MCF 10A (cell line): ENCODE data around the gene MINDY2. TPM values are rescaled to one million over a fixed set of nuclear protein-coding genes. Genes with fewer than 3 reads are reported as not detected.

Experiments used
- BruUV-seq: library from RNA; stranded (reverse); fragments of 400-500 nt; replicated peaks from 2 replicates; lab custom pipeline; 2021; lab: Mats Ljungman, UMichigan
- CTCF ChIA-PET: fragments of 300-600 bp; sonication (Branson Sonifier 250); formaldehyde crosslinking; extraction: SDS; loops from one replicate; lab custom pipeline; 2021; ENCODE audit warnings: antibody characterized with exemption, inconsistent platforms; lab: Yijun Ruan, JAX
- POLR2A ChIA-PET: fragments of 300-600, 350-650 bp; sonication (Branson Sonifier 250); formaldehyde crosslinking; extraction: SDS; loops from one replicate; lab custom pipeline; 2020; ENCODE audit warnings: antibody characterized with exemption, inconsistent platforms; lab: Yijun Ruan, JAX
- DNase-seq: peaks from one replicate; pipeline ENCODE4 v3.0.0-alpha.2; 2018; ENCODE audit not compliant: unreplicated experiment
- H3K27ac Mint-ChIP-seq: one replicate; pipeline ENCODE4 v1.8.0; 2022; ENCODE audit warnings: mild to moderate bottlenecking, low read depth, mixed read lengths; ENCODE audit not compliant: unreplicated experiment
- H3K27me3 Mint-ChIP-seq: one replicate; pipeline ENCODE4 v1.8.0; 2022; ENCODE audit warnings: mixed read lengths; ENCODE audit not compliant: insufficient read depth, unreplicated experiment
- H3K36me3 Mint-ChIP-seq: one replicate; pipeline ENCODE4 v1.8.0; 2022; ENCODE audit warnings: mild to moderate bottlenecking, moderate library complexity, mixed read lengths; ENCODE audit not compliant: insufficient read depth, unreplicated experiment
- H3K4me1 Mint-ChIP-seq: one replicate; pipeline ENCODE4 v1.8.0; 2022; ENCODE audit warnings: mixed read lengths; ENCODE audit not compliant: insufficient read depth, unreplicated experiment
- H3K4me3 Mint-ChIP-seq: one replicate; pipeline ENCODE4 v1.8.0; 2022; ENCODE audit warnings: mild to moderate bottlenecking, moderate library complexity, mixed read lengths; ENCODE audit not compliant: unreplicated experiment
- H3K9me3 Mint-ChIP-seq: one replicate; pipeline ENCODE4 v1.8.0; 2022; ENCODE audit warnings: mixed read lengths; ENCODE audit not compliant: unreplicated experiment
- intact Hi-C: fragments of 100-400 bp; cut with micrococcal nuclease; formaldehyde crosslinking; loops from 2 replicates; pipeline ENCODE4 v1.14.1; 2022
- total RNA-seq: library from RNA; stranded (reverse); gene quantifications from 2 replicates; pipeline ENCODE4 v1.2.3, GENCODE V29; 2022
- TF ChIP-seq, protein P1 (sequence below): fragments of 200-600 bp; IDR thresholded peaks from one replicate; pipeline ENCODE4 v1.8.0; 2022; ENCODE audit warnings: antibody characterized with exemption, mild to moderate bottlenecking; ENCODE audit not compliant: unreplicated experiment

MINDY2 gene
- total RNA-seq, 1 experiment from 2014 or later = 21.9 TPM

DNA sequence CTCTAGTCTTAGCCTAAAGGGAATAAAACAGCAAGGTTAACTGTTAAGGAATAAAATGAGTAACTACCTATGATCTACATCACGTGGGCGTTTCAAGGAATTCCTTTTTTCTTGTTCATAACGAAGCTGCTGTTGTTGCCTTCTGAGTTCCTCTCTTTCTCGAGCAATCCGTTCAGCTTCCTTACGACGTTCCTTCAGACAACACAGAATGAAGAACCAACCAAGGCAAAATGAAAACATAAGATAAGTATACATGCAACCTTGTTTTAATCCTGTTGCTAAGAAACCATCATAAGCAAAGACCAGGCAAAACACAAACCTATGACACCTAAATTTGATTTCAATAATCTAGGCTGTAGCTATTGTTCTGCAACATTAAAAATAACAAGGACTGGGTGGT is 118.3 kb downstream of the MINDY2 start:
- no peaks in the 10 kb centered on the region for H3K9me3 Mint-ChIP-seq
- no peak overlapping the region for H3K4me3 Mint-ChIP-seq

DNA sequence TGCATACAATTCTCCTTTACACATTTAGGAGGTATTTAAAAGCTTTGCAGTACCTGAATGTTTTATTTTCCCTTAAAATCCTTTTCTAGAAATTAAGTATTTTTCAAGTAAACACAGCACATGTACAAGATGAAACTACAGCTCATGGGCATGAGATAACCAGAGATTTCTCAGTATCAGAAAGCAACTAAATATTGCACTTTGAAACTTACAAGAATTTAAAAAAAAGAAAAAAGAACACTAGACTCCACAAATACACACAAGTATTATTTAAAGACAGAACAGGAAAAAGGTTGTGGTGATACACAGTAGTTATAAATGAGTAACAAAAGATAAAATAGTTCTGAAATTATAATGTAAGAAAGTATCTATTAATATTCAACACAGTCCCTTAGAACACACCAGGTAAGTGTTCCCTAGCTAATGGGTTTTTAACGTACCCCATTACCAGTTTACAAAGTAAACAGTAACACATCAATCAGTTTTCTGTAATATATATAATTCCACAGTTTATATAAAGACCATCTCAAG is 127.1 kb downstream of the MINDY2 start:
- no peak for DNase-seq
- no peaks in the 10 kb centered on the region for H3K9me3 Mint-ChIP-seq
- H3K27me3 Mint-ChIP-seq = no peaks in the 10 kb centered on the region
- TF ChIP-seq, protein P1, sequence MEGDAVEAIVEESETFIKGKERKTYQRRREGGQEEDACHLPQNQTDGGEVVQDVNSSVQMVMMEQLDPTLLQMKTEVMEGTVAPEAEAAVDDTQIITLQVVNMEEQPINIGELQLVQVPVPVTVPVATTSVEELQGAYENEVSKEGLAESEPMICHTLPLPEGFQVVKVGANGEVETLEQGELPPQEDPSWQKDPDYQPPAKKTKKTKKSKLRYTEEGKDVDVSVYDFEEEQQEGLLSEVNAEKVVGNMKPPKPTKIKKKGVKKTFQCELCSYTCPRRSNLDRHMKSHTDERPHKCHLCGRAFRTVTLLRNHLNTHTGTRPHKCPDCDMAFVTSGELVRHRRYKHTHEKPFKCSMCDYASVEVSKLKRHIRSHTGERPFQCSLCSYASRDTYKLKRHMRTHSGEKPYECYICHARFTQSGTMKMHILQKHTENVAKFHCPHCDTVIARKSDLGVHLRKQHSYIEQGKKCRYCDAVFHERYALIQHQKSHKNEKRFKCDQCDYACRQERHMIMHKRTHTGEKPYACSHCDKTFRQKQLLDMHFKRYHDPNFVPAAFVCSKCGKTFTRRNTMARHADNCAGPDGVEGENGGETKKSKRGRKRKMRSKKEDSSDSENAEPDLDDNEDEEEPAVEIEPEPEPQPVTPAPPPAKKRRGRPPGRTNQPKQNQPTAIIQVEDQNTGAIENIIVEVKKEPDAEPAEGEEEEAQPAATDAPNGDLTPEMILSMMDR = no peak
- no peak overlapping the region for H3K4me3 Mint-ChIP-seq
- BruUV-seq = no TSS peak
- peaks cover 63% of the 10 kb centered on the region for H3K36me3 Mint-ChIP-seq
- H3K4me1 Mint-ChIP-seq = no peaks in the 10 kb centered on the region
- intact Hi-C loops = no loop called here
- CTCF ChIA-PET = interaction anchor here (0.5 kb wide), 1 partner anchor 114 kb away, joined by 3 read pairs; no protein-coding TSS in a partner anchor
- POLR2A ChIA-PET = interaction anchor here (0.6 to 0.7 kb wide), 2 partner anchors 17 to 102 kb away, joined by 3 read pairs; no protein-coding TSS in a partner anchor
- H3K27ac Mint-ChIP-seq = no peak overlapping the region

More for the DNA sequence above, 118.3 kb downstream of the MINDY2 start:
- H3K36me3 Mint-ChIP-seq = peaks cover 96% of the 10 kb centered on the region
- no peaks in the 10 kb centered on the region for H3K4me1 Mint-ChIP-seq
- BruUV-seq = no TSS peak
- TF ChIP-seq, protein P1 = no peak
- intact Hi-C loops = no loop called here
- DNase-seq = no peak
- no peak overlapping the region for H3K27ac Mint-ChIP-seq
- H3K27me3 Mint-ChIP-seq = no peaks in the 10 kb centered on the region
- ChIA-PET CTCF (interaction anchor here (1.1 kb wide), 1 partner anchor 812 kb away, joined by 4 read pairs; no protein-coding TSS in a partner anchor), POLR2A (interaction anchor here (0.7 to 1.5 kb wide), 2 partner anchors 9 to 661 kb away, joined by 3 to 9 read pairs; no protein-coding TSS in a partner anchor)

DNA sequence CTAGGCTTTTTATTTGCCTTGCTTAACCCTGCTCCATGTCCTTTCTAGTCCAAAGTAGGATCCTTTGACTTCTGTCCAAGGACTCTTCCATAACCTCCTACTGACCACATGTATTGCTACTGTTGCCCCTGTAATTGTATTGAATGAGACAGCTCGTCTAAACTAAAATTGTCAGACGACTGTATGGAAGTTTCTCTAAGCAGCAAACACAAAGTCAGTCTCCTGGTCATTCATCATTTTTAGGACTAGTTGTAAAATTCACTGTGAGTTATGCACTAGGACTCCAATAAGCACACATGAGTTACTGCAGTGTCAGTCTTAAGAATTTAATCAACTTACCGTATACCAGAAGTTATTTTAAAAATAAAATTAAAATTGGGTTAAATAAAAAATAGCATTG is 129.5 kb downstream of the MINDY2 start:
- ChIA-PET CTCF (no interaction called here), POLR2A (interaction anchor here (1.2 kb wide), 1 partner anchor 130 kb away, joined by 5 read pairs; the partner anchor contains the start of gene MINDY2)
- intact Hi-C loops = no loop called here
- no peak for DNase-seq
- Mint-ChIP-seq H3K9me3 (no peaks in the 10 kb centered on the region), H3K4me1 (no peaks in the 10 kb centered on the region), H3K4me3 (no peak overlapping the region), H3K27me3 (no peaks in the 10 kb centered on the region), H3K27ac (no peak overlapping the region), H3K36me3 (peaks cover 54% of the 10 kb centered on the region)
- TF ChIP-seq, protein P1 = no peak
- BruUV-seq = no TSS peak

DNA sequence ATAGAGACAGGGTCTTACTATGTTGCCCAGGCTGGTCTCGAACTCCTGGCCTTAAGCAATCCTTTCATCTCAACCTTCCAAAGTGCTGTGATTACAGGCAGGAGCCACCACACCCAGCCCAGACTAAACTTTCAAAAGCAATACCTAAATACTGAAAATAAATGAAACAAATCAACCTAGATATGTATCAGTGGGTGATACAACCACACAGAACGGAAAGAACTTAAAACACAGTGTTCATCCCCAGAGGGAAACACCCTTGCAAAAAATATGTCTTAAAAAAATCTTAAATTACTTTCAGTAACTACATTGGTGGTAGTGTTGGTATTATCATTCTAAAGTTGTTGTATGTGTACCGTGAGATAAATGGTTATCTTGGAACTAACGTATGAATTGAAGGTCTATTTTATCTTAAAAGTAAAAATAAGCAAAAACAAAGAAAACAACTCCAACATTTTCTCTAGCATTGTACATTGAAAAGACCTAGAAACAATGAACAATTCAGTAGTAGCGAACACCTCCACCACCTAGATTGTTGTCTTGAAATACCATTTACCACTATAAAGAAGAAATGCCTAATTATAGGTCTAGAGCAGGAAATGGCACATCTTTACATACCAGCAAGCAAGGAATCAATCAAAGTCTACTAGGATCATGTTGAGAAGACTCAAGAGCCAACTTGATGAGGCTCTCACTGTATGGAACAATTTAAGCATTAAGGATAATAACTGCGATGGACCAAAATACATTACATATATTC is 137.6 kb downstream of the MINDY2 start:
- Mint-ChIP-seq H3K27me3 (no peaks in the 10 kb centered on the region), H3K4me1 (no peaks in the 10 kb centered on the region), H3K9me3 (no peaks in the 10 kb centered on the region), H3K4me3 (no peak overlapping the region), H3K36me3 (peaks cover 72% of the 10 kb centered on the region), H3K27ac (peak overlapping the region; percentile 27)
- TF ChIP-seq, protein P1 = no peak
- no TSS peak for BruUV-seq
- CTCF ChIA-PET = no interaction called here
- DNase-seq = no peak
- POLR2A ChIA-PET = no interaction called here
- intact Hi-C loops = no loop called here
